ENCODE data around the gene HK3.

The HK3 gene

DNA sequence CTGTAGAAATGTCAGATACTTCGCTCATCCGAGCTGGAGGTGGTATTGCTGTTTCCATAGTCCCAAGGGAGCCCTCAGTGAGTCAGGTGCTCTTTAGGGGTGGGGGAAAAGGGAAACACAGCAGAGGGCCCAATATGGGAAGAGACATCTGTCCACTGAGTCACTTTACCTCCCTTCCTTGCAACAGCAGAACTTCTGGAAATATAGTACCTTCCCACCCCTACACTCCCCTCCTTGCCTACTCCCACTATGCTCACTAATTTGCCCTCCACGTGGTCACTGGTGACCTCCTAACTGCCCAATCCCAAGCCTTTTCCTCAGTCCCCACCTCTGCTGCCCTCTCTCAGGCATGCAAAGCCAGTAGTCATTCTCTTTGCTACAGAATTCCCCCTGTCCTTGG is 1.9 kb downstream of the HK3 start:
- no peak for DNase-seq (ENCODE audit: low read depth)
- H3K4me3 ChIP-seq (ENCODE audit: low read depth, low read length), result no peak overlapping the region
- no peak for TF ChIP-seq CTCF (IDR thresholded peaks at IDR 0.05; ENCODE audit: insufficient read depth, low read depth, low read length, missing control alignments)

DNA sequence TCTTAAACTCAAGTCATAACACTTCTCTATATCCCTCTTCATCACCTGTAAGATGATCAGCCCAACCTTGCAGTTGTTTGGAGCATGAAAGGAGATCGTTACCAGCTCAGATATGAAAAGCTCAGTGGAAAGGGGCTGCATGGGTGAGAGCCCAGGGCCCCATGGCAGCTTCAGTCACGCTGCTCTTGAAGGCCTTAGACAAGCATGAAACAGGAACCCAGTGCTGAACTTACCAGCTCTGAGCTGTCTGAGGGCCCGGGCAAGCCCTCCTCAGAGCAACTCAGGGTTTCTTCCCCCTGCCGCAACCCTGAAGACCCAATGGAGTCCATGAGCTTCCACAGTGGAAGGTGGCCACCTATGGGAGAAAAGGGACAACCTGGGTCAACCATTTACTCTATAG is 3.3 kb downstream of the HK3 start:
- DNase-seq (ENCODE audit: low read depth), result no peak
- no peak for TF ChIP-seq CTCF (IDR thresholded peaks at IDR 0.05; ENCODE audit: insufficient read depth, low read depth, low read length, missing control alignments)
- H3K4me3 ChIP-seq (ENCODE audit: low read depth, low read length), result no peak overlapping the region

GRCh38 chr5:176894298-176894697 is 4.8 kb downstream of the HK3 start:
- no peak for DNase-seq (ENCODE audit: low read depth)
- H3K4me3 ChIP-seq (ENCODE audit: low read depth, low read length), result no peak overlapping the region
- TF ChIP-seq CTCF (IDR thresholded peaks at IDR 0.05; ENCODE audit: insufficient read depth, low read depth, low read length, missing control alignments), result no peak

DNA sequence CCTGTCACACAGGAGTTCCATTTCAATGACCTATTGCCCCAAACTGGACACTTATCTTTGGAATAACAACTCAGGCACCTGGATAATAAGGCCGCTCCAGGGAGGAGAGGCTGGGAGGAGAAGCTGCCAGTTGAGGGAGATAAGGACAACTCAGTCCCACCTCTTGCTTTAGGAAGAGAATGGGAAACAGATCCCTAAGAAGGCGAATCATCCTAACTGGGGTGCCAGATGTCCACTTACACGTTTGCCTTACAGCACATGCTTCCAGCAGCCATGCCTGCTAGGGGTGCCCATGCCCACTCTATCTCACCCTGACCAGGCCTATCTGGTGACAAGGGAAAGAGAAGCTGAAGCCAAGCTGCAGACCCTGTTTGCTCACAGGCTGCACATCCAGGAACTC is 6.5 kb downstream of the HK3 start:
- no peak overlapping the region for H3K4me3 ChIP-seq (ENCODE audit: low read depth, low read length)
- no peak for TF ChIP-seq CTCF (IDR thresholded peaks at IDR 0.05; ENCODE audit: insufficient read depth, low read depth, low read length, missing control alignments)
- DNase-seq (ENCODE audit: low read depth), result no peak

- TF ChIP-seq CTCF (IDR thresholded peaks at IDR 0.05; ENCODE audit: insufficient read depth, low read depth, low read length, missing control alignments), result no peak
These were observed 7.7 kb downstream of the HK3 start for GRCh38 chr5:176891331-176891958.

GRCh38 chr5:176890455-176891330 is 8.5 kb downstream of the HK3 start:
- DNase-seq (ENCODE audit: low read depth), result no peak
- no peak overlapping the region for H3K4me3 ChIP-seq (ENCODE audit: low read depth, low read length)
- TF ChIP-seq CTCF (IDR thresholded peaks at IDR 0.05; ENCODE audit: insufficient read depth, low read depth, low read length, missing control alignments), result no peak

More at GRCh38 chr5:176891331-176891958, 7.7 kb downstream of the HK3 start:
- no peak for DNase-seq (ENCODE audit: low read depth)
- no peak overlapping the region for H3K4me3 ChIP-seq (ENCODE audit: low read depth, low read length)
